ENCODE data around the gene SYT5. TPM values are rescaled to one million over a fixed set of nuclear protein-coding genes. Genes with fewer than 3 reads are reported as not detected.

SYT5 gene
- total RNA-seq, 1 experiment from 2014 or later, result 2.3 TPM

DNA sequence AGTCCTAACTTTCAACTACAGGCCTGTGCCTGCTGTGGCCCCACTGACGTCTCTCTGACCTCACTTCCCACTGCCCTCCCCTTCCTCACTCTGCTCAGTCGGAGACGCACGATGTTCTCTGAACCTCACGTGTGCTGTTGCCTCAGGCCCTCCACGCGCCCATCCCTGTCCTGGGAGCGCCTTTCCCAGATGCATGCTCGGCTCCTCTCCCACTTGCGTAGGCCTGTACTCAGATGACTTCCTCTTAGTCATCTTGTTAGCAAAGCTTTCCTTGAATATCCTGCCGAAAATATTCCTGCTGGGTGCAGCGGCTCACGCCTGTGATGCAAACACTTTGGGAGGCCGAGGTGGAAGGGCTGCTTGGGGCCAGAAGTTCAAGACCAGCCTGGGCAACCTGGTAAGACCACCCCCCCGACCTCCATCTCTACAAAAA is 9.3 kb upstream of the SYT5 start:
- Histone ChIP-seq H3K9me2 (ENCODE audit: insufficient read depth) (no peaks in the 10 kb centered on the region), H3K4me1 (ENCODE audit: control insufficient read depth in 1 of 2, insufficient read depth in 2 of 2, low read length in 2 of 2) (peaks cover 10 to 33% of the 10 kb centered on the region in 2 experiments), H3K27ac (ENCODE audit: low read depth, low read length) (peak overlapping the region; percentile 82), H2AFZ (ENCODE audit: low read depth, low read length, poor library complexity, severe bottlenecking) (no peak overlapping the region), H3K36me3 (ENCODE audit: control insufficient read depth in 1 of 2, insufficient read depth in 2 of 2, low read length in 2 of 2) (no peaks in the 10 kb centered on the region), H3K4me2 (ENCODE audit: low read length) (peak overlapping the region; percentile 69), H4K20me1 (ENCODE audit: insufficient read depth) (no peaks in the 10 kb centered on the region), H3K27me3 (ENCODE audit: insufficient read depth, low read length) (no peaks in the 10 kb centered on the region), H3K4me3 (replicated peaks in 1 of 2; ENCODE audit: low read depth in 1 of 2, low read length in 2 of 2) (peak overlapping the region; percentile 52), H3K9ac (ENCODE audit: low read length) (peak overlapping the region; percentile 63), H3K9me3 (ENCODE audit: control insufficient read depth in 1 of 2, insufficient read depth in 1 of 2, low read depth in 1 of 2, low read length in 2 of 2) (no peaks in the 10 kb centered on the region), H3K79me2 (ENCODE audit: insufficient read depth, low read length) (peaks cover 4% of the 10 kb centered on the region; the same call in 1 of the 2 replicates)
- no TSS peak for BruUV-seq (replicated peaks)
- peak; percentile 84 for TF ChIP-seq CBX3 (IDR thresholded peaks at IDR 0.05; ENCODE audit: low read depth)
- peak; percentile 79 for TF ChIP-seq SIN3A (IDR thresholded peaks at IDR 0.05; ENCODE audit: low read depth)
- TF ChIP-seq JUND (IDR thresholded peaks at IDR 0.05), result peak; percentile 48
- TF ChIP-seq ZFX (IDR thresholded peaks at IDR 0.05), result peak; percentile 74; the same call in 1 of the 2 replicates
- peak; percentile 86 for TF ChIP-seq POLR2AphosphoS5 (IDR thresholded peaks at IDR 0.05; ENCODE audit: low read depth, low read length)
- TF ChIP-seq POLR2A (IDR thresholded peaks at IDR 0.05; ENCODE audit: borderline replicate concordance, extremely low read depth, insufficient read depth, insufficient read length), result peak; percentile 92
- peak; percentile 52; the same call in 1 of the 2 replicates for TF ChIP-seq EGR1 (IDR thresholded peaks at IDR 0.05; ENCODE audit: low read depth)
- peak; percentile 70 for TF ChIP-seq FOSL1 (IDR thresholded peaks at IDR 0.05; ENCODE audit: low read depth)
- TF ChIP-seq MAX (IDR thresholded peaks at IDR 0.05), result peak; percentile 99
- no peak for TF ChIP-seq EZH2phosphoT487 (IDR thresholded peaks at IDR 0.05; ENCODE audit: borderline replicate concordance)
- no peak; the same call in 1 of the 2 replicates for TF ChIP-seq SRF (IDR thresholded peaks at IDR 0.05; ENCODE audit: low read depth)
- TF ChIP-seq TCF7L2 (IDR thresholded peaks at IDR 0.05; ENCODE audit: borderline replicate concordance, extremely low read depth, insufficient read depth, insufficient read length), result peak; percentile 51
- TF ChIP-seq SP1 (IDR thresholded peaks at IDR 0.05; ENCODE audit: low read depth), result peak; percentile 87
- TF ChIP-seq EZH2 (IDR thresholded peaks at IDR 0.05), result no peak
- no peak for TF ChIP-seq ZNF274 (IDR thresholded peaks at IDR 0.05; ENCODE audit: low read depth, low read length)
- peak; percentile 29 for TF ChIP-seq YY1 (IDR thresholded peaks at IDR 0.05; ENCODE audit: extremely low read depth, insufficient replicate concordance, low read depth, low read length)
- peak; percentile 92 for ATAC-seq
- intact Hi-C loops (cut with micrococcal nuclease), result no loop called here
- DNase-seq (ENCODE audit: low read depth, low spot score), result peak; percentile 88
- ChIA-PET POLR2A (interaction anchor here (0.7 to 2.5 kb wide), 7 partner anchors 9 to 194 kb away, joined by 3 to 7 read pairs (median 3); partner anchors contain the start of genes HSPBP1, PTPRH and TMEM238), RAD21 (ENCODE audit: low non-redundant PET in 1 of 2, low total read pairs in 2 of 2, uncharacterized antibody in 2 of 2, unreplicated experiment in 2 of 2) (no interaction called here), CTCF (interaction anchor here (0.7 to 1.0 kb wide), 2 partner anchors 20 to 91 kb away, joined by 3 read pairs; partner anchors contain the start of gene PTPRH)
